Central memory CD8-positive, alpha-beta T cell (primary cell): ENCODE results near the gene OR8B12.
"Not testable (repeated sequence)": the region's sequence is repeated elsewhere in the genome, so short reads cannot be mapped to it uniquely, and the experiment has no call there.

Source experiments
- ATAC-seq: fragments of 150-1000 bp; cut with Tn5 transposase; replicated peaks from 2 replicates; pipeline ENCODE4 v1.10.0; 2022; ENCODE audit warnings: mild to moderate bottlenecking, moderate FRiP score, moderate number of reproducible peaks; ENCODE audit not compliant: poor library complexity, severe bottlenecking; ENCODE audit errors: extremely low read depth
- DNase-seq, 2 donors: peaks; one replicate each; pipeline ENCODE4 v3.0.0; 2021; ENCODE audit warnings: low spot score in 2 of 2
- H3K27ac Mint-ChIP-seq: one replicate; pipeline ENCODE4 v1.8.0; 2022; ENCODE audit warnings: low read depth, mild to moderate bottlenecking, moderate library complexity, mixed read lengths
- H3K27me3 Mint-ChIP-seq: one replicate; pipeline ENCODE4 v1.8.0; 2022; ENCODE audit warnings: mixed read lengths
- H3K36me3 Mint-ChIP-seq: one replicate; pipeline ENCODE4 v1.8.0; 2022; ENCODE audit warnings: mild to moderate bottlenecking, moderate library complexity, mixed read lengths; ENCODE audit not compliant: insufficient read depth
- H3K4me1 Mint-ChIP-seq: one replicate; pipeline ENCODE4 v1.8.0; 2022; ENCODE audit warnings: mixed read lengths
- H3K4me3 Mint-ChIP-seq: one replicate; pipeline ENCODE4 v1.8.0; 2022; ENCODE audit warnings: mild to moderate bottlenecking, moderate library complexity, mixed read lengths
- H3K9me3 Mint-ChIP-seq: one replicate; pipeline ENCODE4 v1.8.0; 2022; ENCODE audit warnings: mixed read lengths

OR8B12 gene

GRCh38 chr11:124514675-124515074 lies 28.8 kb downstream of the OR8B12 start:
- not testable (repeated sequence) for H3K36me3 Mint-ChIP-seq, H3K4me1 Mint-ChIP-seq, H3K4me3 Mint-ChIP-seq, DNase-seq, H3K9me3 Mint-ChIP-seq, H3K27ac Mint-ChIP-seq, ATAC-seq
- H3K27me3 Mint-ChIP-seq = peaks cover 25% of the 10 kb centered on the region

- Mint-ChIP-seq H3K27me3 (peaks cover 28% of the 10 kb centered on the region), H3K36me3 (peaks cover 1% of the 10 kb centered on the region), H3K9me3 (no peaks in the 10 kb centered on the region), H3K4me3 (no peak overlapping the region), H3K27ac (no peak overlapping the region), H3K4me1 (no peaks in the 10 kb centered on the region)
- DNase-seq = no peak
- no peak for ATAC-seq
Observed at GRCh38 chr11:124514131-124514530, 29.3 kb downstream of the OR8B12 start.

- no peak for DNase-seq
- Mint-ChIP-seq H3K27ac (no peak overlapping the region), H3K9me3 (peaks cover 18% of the 10 kb centered on the region), H3K4me3 (no peak overlapping the region), H3K4me1 (no peaks in the 10 kb centered on the region), H3K27me3 (peaks cover 28% of the 10 kb centered on the region), H3K36me3 (peaks cover 1% of the 10 kb centered on the region)
- no peak for ATAC-seq
Observed at GRCh38 chr11:124511745-124512144, 31.7 kb downstream of the OR8B12 start.

GRCh38 chr11:124510279-124510678 lies 33.2 kb downstream of the OR8B12 start:
- Mint-ChIP-seq H3K4me1 (no peaks in the 10 kb centered on the region), H3K36me3 (peaks cover 1% of the 10 kb centered on the region), H3K27me3 (peaks cover 28% of the 10 kb centered on the region), H3K27ac (no peak overlapping the region), H3K9me3 (peaks cover 18% of the 10 kb centered on the region), H3K4me3 (no peak overlapping the region)
- DNase-seq (no peak), ATAC-seq (no peak)

- DNase-seq = no peak
- H3K27ac Mint-ChIP-seq = no peak overlapping the region
- H3K4me1 Mint-ChIP-seq = no peaks in the 10 kb centered on the region
- H3K27me3 Mint-ChIP-seq = peaks cover 14% of the 10 kb centered on the region
- H3K9me3 Mint-ChIP-seq = no peaks in the 10 kb centered on the region
- no peak for ATAC-seq
- H3K36me3 Mint-ChIP-seq = no peaks in the 10 kb centered on the region
- no peak overlapping the region for H3K4me3 Mint-ChIP-seq
Observed at GRCh38 chr11:124499711-124500110, 43.7 kb downstream of the OR8B12 start.

GRCh38 chr11:124493016-124493655 lies 50.3 kb downstream of the OR8B12 start:
- H3K9me3 Mint-ChIP-seq = no peaks in the 10 kb centered on the region
- H3K27ac Mint-ChIP-seq = no peak overlapping the region
- H3K4me3 Mint-ChIP-seq = no peak overlapping the region
- ATAC-seq (no peak), DNase-seq (no peak)
- H3K36me3 Mint-ChIP-seq = peaks cover 1% of the 10 kb centered on the region
- H3K4me1 Mint-ChIP-seq = no peaks in the 10 kb centered on the region
- no peaks in the 10 kb centered on the region for H3K27me3 Mint-ChIP-seq
